ENCODE measurements around the gene ZNF644. TPM values are rescaled to one million over a fixed set of nuclear protein-coding genes. Genes with fewer than 3 reads are reported as not detected.

The ZNF644 gene
- total RNA-seq, 1 donor from 2014 or later = 50.4 TPM

DNA sequence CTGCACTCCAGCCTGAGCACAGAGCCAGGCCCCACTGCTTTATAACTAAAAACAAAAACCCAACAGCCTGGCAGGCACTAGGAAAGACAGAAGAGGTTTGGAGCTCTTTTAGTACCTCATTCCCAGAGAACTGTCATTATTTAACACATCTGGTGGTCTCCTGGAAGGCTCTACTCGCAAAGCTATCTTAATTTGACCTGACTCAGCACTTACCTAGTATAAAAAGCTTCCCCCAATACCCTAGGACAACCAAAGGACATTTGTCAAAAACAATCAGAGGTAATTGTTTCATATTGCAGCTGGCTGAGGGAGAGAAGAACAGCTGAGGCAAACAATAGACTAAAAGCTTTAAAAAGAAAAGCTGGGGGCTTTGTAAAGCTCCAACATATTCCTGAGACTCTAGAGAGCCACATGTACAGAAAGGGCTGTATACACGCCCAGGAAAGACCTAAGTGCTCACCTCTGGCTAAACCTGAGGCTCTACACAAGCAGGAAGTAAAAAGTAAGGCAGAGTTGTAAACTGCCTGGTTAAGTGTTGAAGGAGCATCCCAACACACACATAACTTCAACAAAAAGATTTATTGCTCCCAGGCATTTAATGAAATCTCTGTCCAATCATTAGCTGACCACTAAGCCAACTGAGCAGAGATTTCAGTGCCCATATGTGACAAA, 25.0 kb downstream of the ZNF644 start:
- Histone ChIP-seq H3K4me3 (ENCODE audit: low read depth, low read length) (no peak overlapping the region), H3K36me3 (ENCODE audit: control insufficient read depth, insufficient read depth, low read length) (no peaks in the 10 kb centered on the region), H3K27me3 (ENCODE audit: control insufficient read depth, insufficient read depth, low read length) (no peaks in the 10 kb centered on the region)
- TF ChIP-seq, protein P1, sequence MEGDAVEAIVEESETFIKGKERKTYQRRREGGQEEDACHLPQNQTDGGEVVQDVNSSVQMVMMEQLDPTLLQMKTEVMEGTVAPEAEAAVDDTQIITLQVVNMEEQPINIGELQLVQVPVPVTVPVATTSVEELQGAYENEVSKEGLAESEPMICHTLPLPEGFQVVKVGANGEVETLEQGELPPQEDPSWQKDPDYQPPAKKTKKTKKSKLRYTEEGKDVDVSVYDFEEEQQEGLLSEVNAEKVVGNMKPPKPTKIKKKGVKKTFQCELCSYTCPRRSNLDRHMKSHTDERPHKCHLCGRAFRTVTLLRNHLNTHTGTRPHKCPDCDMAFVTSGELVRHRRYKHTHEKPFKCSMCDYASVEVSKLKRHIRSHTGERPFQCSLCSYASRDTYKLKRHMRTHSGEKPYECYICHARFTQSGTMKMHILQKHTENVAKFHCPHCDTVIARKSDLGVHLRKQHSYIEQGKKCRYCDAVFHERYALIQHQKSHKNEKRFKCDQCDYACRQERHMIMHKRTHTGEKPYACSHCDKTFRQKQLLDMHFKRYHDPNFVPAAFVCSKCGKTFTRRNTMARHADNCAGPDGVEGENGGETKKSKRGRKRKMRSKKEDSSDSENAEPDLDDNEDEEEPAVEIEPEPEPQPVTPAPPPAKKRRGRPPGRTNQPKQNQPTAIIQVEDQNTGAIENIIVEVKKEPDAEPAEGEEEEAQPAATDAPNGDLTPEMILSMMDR (IDR thresholded peaks at IDR 0.05; ENCODE audit: insufficient read depth, low read length, poor library complexity, severe bottlenecking) = no peak
- no peak for DNase-seq (ENCODE audit: low read depth)

DNA sequence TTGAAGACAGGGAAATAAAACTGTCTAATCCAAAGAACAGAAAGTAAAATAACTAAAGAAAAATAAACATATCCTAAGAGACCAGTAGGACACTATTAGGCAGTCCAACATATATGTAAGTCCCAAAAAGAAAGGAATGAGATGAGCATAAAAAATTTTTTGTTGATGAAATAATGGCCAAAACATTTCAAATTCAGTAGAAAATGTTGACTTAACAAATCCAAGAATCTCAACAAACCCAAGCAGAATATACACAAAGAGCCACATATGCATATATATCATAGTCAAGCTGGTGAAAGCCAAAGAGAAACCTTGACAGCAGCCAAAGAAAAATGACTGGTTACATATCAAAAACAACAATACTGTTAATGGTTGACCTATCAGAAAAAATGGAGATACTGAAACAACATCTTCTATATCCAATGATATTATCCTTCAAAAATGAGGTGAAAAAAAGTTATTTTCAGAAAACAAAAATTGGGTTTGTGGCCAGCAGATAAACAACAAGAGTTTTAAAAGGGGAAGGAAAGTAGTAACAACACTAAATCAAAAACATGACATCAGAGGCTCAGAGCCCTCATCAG, 26.4 kb downstream of the ZNF644 start:
- H3K4me3 ChIP-seq (ENCODE audit: low read depth, low read length) = no peak overlapping the region
- no peak for DNase-seq (ENCODE audit: low read depth)

DNA sequence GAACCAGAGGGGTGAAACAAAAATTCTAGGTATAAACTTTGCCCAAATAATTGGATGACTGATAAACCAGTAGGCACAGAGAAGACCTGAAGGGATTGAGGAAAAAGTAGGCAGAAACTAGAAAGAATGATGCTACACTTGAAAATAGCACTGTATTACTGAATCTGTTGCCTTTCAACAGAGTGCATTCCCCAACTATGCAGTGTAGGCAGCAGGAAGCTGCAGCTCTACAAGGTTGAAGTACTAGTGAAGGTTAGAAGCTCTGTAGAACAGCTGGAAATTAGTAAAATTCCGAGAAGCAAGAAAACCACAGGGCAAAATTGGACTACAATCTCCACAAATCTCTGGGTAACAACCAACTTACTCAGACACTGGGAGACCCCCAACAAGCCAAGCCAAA, 27.4 kb downstream of the ZNF644 start:
- Histone ChIP-seq H3K4me3 (ENCODE audit: low read depth, low read length) (no peak overlapping the region), H3K36me3 (ENCODE audit: control insufficient read depth, insufficient read depth, low read length) (no peaks in the 10 kb centered on the region), H3K27me3 (ENCODE audit: control insufficient read depth, insufficient read depth, low read length) (no peaks in the 10 kb centered on the region)
- TF ChIP-seq, protein P1 (IDR thresholded peaks at IDR 0.05; ENCODE audit: insufficient read depth, low read length, poor library complexity, severe bottlenecking) = no peak
- DNase-seq (ENCODE audit: low read depth) = no peak

More for the DNA sequence above, 26.4 kb downstream of the ZNF644 start:
- TF ChIP-seq, protein P1 (IDR thresholded peaks at IDR 0.05; ENCODE audit: insufficient read depth, low read length, poor library complexity, severe bottlenecking) = no peak
- no peaks in the 10 kb centered on the region for H3K36me3 ChIP-seq (ENCODE audit: control insufficient read depth, insufficient read depth, low read length)
- no peaks in the 10 kb centered on the region for H3K27me3 ChIP-seq (ENCODE audit: control insufficient read depth, insufficient read depth, low read length)

DNA sequence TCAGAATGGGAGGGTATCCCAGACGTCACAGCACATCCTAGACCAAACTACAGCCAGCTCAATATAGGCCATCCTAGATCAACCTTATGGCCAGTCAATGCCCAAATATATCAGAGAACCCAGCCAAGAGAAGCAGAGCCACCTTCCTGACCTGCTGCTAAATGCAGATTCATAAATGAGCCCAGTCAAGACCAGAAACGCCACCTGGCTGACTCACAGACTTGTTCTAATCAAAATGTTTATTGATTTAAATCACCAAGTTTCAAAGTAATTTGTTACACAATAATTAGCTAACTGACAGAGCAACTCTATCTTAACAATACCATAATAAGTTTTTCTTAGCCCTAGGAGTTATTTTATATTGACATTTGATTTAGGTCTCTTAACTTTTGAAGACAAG, 28.6 kb downstream of the ZNF644 start:
- Histone ChIP-seq H3K4me3 (ENCODE audit: low read depth, low read length) (no peak overlapping the region), H3K27me3 (ENCODE audit: control insufficient read depth, insufficient read depth, low read length) (no peaks in the 10 kb centered on the region), H3K36me3 (ENCODE audit: control insufficient read depth, insufficient read depth, low read length) (no peaks in the 10 kb centered on the region)
- no peak for DNase-seq (ENCODE audit: low read depth)
- TF ChIP-seq, protein P1 (IDR thresholded peaks at IDR 0.05; ENCODE audit: insufficient read depth, low read length, poor library complexity, severe bottlenecking) = no peak

DNA sequence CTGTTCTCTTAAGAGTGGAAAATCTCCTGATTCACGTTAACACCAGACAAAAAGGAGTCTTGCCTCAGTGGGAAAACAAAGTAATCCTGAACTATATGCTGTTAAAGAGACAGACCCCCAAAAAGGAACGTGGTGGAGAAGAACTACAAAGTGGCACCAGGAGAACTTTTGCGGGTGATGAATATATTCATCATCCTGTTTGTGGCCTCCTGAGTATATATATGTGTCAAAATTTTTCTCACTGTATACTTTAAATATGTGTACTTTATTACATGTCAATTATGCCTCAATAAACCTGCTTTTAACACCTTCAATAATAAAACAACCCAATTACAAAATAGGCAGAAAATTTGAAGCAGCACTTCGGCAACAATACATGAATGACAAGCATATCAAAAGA, 31.1 kb downstream of the ZNF644 start:
- Histone ChIP-seq H3K36me3 (ENCODE audit: control insufficient read depth, insufficient read depth, low read length) (no peaks in the 10 kb centered on the region), H3K27me3 (ENCODE audit: control insufficient read depth, insufficient read depth, low read length) (no peaks in the 10 kb centered on the region), H3K4me3 (ENCODE audit: low read depth, low read length) (no peak overlapping the region)
- DNase-seq (ENCODE audit: low read depth) = no peak
- TF ChIP-seq, protein P1 (IDR thresholded peaks at IDR 0.05; ENCODE audit: insufficient read depth, low read length, poor library complexity, severe bottlenecking) = no peak

DNA sequence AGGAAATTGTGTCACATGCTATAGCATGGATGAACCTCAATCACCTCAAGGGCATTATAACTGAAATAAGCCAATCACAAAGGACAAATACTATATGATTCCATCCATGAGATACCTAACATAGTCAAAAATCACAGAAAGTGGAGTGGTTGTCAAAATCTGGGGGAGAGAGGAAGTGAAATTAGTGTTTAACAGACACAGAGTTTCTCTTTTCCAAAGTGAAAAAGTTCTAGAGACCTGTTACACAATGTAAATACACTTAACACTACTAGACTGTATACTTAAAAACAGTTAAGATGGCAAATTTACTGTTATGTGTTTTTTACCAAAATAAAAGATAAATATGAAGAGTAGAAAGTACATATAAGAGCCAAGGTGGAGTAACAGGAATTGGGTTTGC, 31.8 kb downstream of the ZNF644 start:
- no peaks in the 10 kb centered on the region for H3K27me3 ChIP-seq (ENCODE audit: control insufficient read depth, insufficient read depth, low read length)
- no peaks in the 10 kb centered on the region for H3K36me3 ChIP-seq (ENCODE audit: control insufficient read depth, insufficient read depth, low read length)
- no peak overlapping the region for H3K4me3 ChIP-seq (ENCODE audit: low read depth, low read length)
- no peak for DNase-seq (ENCODE audit: low read depth)
- TF ChIP-seq, protein P1 (IDR thresholded peaks at IDR 0.05; ENCODE audit: insufficient read depth, low read length, poor library complexity, severe bottlenecking) = no peak
